GM12801 (cell line): ENCODE data around the gene SH2D3C.

Source experiments
- TF ChIP-seq, protein P1 (sequence below): IDR thresholded peaks from one replicate; pipeline ENCODE4 v1.5.1; 2011; ENCODE audit warnings: control low read depth; ENCODE audit not compliant: insufficient read length; ENCODE audit errors: extremely low read depth

The SH2D3C gene

GRCh38 chr9:127770905-127771569, 7.4 kb downstream of the SH2D3C start:
- TF ChIP-seq, protein P1, sequence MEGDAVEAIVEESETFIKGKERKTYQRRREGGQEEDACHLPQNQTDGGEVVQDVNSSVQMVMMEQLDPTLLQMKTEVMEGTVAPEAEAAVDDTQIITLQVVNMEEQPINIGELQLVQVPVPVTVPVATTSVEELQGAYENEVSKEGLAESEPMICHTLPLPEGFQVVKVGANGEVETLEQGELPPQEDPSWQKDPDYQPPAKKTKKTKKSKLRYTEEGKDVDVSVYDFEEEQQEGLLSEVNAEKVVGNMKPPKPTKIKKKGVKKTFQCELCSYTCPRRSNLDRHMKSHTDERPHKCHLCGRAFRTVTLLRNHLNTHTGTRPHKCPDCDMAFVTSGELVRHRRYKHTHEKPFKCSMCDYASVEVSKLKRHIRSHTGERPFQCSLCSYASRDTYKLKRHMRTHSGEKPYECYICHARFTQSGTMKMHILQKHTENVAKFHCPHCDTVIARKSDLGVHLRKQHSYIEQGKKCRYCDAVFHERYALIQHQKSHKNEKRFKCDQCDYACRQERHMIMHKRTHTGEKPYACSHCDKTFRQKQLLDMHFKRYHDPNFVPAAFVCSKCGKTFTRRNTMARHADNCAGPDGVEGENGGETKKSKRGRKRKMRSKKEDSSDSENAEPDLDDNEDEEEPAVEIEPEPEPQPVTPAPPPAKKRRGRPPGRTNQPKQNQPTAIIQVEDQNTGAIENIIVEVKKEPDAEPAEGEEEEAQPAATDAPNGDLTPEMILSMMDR = no peak

GRCh38 chr9:127770583-127770904, 7.9 kb downstream of the SH2D3C start:
- TF ChIP-seq, protein P1 = no peak

DNA sequence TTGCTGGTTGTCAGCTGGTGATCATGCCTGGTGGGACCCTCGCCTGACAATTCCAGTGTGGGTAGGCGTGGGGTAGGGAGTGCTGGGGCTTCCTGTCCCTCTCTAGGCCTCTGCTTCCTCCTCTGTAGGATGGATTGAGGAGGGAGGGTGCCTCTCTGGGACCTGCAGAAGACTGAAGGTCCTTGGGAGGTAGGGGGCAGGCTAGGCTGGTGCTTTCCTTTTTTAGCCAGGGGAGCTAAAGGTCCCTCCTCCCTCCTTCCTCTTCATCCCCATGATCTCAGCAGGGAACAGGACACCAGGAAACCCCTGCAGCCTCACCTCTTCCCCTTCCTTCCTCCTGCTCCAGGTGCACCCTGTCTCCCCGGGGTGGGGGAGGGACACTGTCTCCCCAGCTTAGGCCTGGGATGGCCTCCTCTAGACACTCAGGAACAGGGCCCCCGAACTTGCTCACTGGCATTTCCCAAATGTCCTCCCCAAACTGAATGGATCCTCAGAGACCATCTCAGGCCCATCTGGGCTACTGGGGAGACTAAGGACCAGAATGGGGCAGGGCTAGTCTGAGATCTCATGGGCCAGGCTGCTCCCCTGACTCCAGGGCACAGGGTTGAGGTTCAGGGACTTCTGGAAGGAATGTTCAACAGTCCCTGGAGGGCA, 8.4 kb downstream of the SH2D3C start:
- TF ChIP-seq, protein P1 = no peak

GRCh38 chr9:127769101-127769500, 9.4 kb downstream of the SH2D3C start:
- TF ChIP-seq, protein P1 = no peak

DNA sequence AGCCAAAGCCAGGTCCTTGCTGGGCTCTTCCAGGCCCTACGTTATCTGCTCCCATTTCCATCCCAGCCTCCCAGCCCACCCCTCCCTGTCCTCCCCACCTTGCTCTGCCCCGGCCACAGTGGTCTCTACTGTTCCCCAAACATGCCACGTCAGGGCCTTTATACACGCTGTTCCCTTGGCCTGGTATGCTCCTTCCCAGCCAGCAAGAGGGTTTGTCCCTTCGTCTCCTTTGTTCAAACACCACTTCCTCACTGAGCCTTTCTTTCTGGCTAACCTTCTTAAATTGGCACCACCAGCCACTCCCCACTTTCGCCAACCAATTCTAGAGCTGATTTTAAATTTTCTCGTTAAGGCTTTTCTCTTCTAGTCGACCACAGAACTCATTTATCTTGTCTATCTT, 9.8 kb downstream of the SH2D3C start:
- TF ChIP-seq, protein P1 = no peak

GRCh38 chr9:127767909-127768331, 10.5 kb downstream of the SH2D3C start:
- TF ChIP-seq, protein P1 = no peak

- TF ChIP-seq, protein P1 = no peak
Observed at GRCh38 chr9:127767410-127767809, 11.1 kb downstream of the SH2D3C start.
